Panc1 (cell line): Measurements from ENCODE around the gene AGBL1. TPM values are rescaled to one million over a fixed set of nuclear protein-coding genes. Genes with fewer than 3 reads are reported as not detected.

Experiments used
- ATAC-seq: fragments of 200-7000 bp; cut with Tn5 transposase; 2 replicates; pipeline ENCODE4 v1.9.1; 2020; ENCODE audit warnings: mild to moderate bottlenecking, moderate library complexity
- BruUV-seq: library from RNA; stranded (reverse); fragments of 400-500 nt; replicated peaks from 2 replicates; lab custom pipeline; 2021; lab: Mats Ljungman, UMichigan
- CTCF ChIA-PET: fragments of 300-600 bp; sonication (Branson Sonifier 250); formaldehyde crosslinking; loops from one replicate; lab custom pipeline; 2022; ENCODE audit warnings: antibody characterized with exemption; lab: Charles Lee
- POLR2A ChIA-PET: fragments of 300-600 bp; sonication (Branson Sonifier 250); formaldehyde crosslinking; loops from one replicate; lab custom pipeline; 2022; ENCODE audit warnings: antibody characterized with exemption; lab: Charles Lee
- DNase-seq: peaks from one replicate; pipeline ENCODE4 v3.0.0-alpha.2; 2010; ENCODE audit warnings: low read depth, low spot score
- H3K27ac ChIP-seq: 2 replicates; pipeline ENCODE4 v1.5.1; 2011; ENCODE audit warnings: mild to moderate bottlenecking, low read length, inconsistent platforms
- H3K27me3 ChIP-seq: fragments of 200-500 bp; sonication (Bioruptor generic); 2 replicates; pipeline ENCODE4 v1.6.0; 2014; ENCODE audit warnings: low read length, inconsistent platforms; ENCODE audit not compliant: control insufficient read depth, insufficient read depth
- H3K36me3 ChIP-seq: fragments of 200-500 bp; sonication (Bioruptor generic); 2 replicates; pipeline ENCODE4 v1.5.1; 2014; ENCODE audit warnings: inconsistent platforms, mild to moderate bottlenecking, low read length, moderate library complexity; ENCODE audit not compliant: control insufficient read depth, insufficient read depth
- H3K4me1 ChIP-seq: 2 replicates; pipeline ENCODE4 v1.5.1; 2011; ENCODE audit warnings: inconsistent platforms, mild to moderate bottlenecking, low read length, moderate library complexity; ENCODE audit not compliant: control insufficient read depth, insufficient read depth
- H3K4me3 ChIP-seq, 2 experiments: 2 replicates each; pipeline ENCODE4 v1.5.1; 2011 to 2012; ENCODE audit warnings: low read depth in 2 of 2, low read length in 2 of 2, mild to moderate bottlenecking in 2 of 2, inconsistent platforms in 1 of 2, moderate library complexity in 1 of 2
- H3K9me3 ChIP-seq: fragments of 200-500 bp; sonication (Bioruptor generic); 2 replicates; pipeline ENCODE4 v1.5.1; 2014; ENCODE audit warnings: low read depth, mild to moderate bottlenecking, inconsistent platforms, low read length, moderate library complexity; ENCODE audit not compliant: control insufficient read depth, insufficient read depth
- POLR2AphosphoS5 ChIP-seq: IDR thresholded peaks from 2 replicates; pipeline ENCODE4 v1.6.1; 2012; ENCODE audit warnings: mild to moderate bottlenecking, low read depth, low read length, moderate library complexity
- SIN3A ChIP-seq: IDR thresholded peaks from 2 replicates; pipeline ENCODE4 v1.6.1; 2012; ENCODE audit warnings: low read depth, mild to moderate bottlenecking, low read length, moderate library complexity, borderline replicate concordance; ENCODE audit not compliant: insufficient read depth
- TCF7L2 ChIP-seq: IDR thresholded peaks from 2 replicates; pipeline ENCODE4 v1.6.1; 2011; ENCODE audit warnings: mild to moderate bottlenecking, low read depth, low read length, inconsistent platforms
- in situ Hi-C: cut with HindIII; loops from 2 replicates; pipeline ENCODE4 v1.10.0; 2016; ENCODE audit warnings: low sequenced_read_pairs, low pct_unique_long_range_greater_than_20kb
- intact Hi-C: fragments of 100-400 bp; cut with micrococcal nuclease; formaldehyde crosslinking; loops from one replicate; pipeline ENCODE4 v1.10.0; 2022; ENCODE audit not compliant: unreplicated experiment
- total RNA-seq: library from RNA; stranded (reverse); gene quantifications from one replicate; pipeline ENCODE4 v1.2.1, GENCODE V29; 2021; ENCODE audit not compliant: unreplicated experiment
- TF ChIP-seq, protein P1 (sequence below), 2 experiments: IDR thresholded peaks; 2 replicates each; pipeline ENCODE4 v1.6.1; 2011 to 2012; ENCODE audit warnings: low read depth in 2 of 2, control low read depth in 1 of 2, low read length in 1 of 2, mild to moderate bottlenecking in 1 of 2, moderate library complexity in 1 of 2; ENCODE audit not compliant: insufficient read depth in 1 of 2
- TF ChIP-seq, protein P2 (sequence below): fragments of 450-650 bp; IDR thresholded peaks from 2 replicates; pipeline ENCODE4 v1.5.1; 2017; ENCODE audit warnings: mild to moderate bottlenecking

Gene AGBL1
- total RNA-seq, 1 experiment from 2014 or later, result not detected

DNA sequence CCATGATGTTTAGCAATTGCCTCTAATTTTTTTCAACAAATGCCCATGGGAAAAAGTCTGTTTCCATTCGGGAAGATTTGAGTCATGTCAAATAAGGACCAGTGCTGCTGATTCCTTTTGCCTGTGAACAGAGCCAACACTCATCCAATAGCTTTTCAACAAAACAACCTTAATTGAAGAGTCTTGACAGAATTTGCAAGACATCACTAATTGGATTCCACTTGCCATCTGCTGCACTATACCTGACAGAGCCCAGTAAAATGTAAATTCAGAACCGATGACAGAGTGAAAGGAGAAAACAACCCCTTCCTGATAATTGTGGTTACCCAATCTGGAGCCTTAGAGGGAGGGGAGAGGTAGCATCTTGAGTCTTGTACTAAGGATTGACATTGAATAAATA lies 426.7 kb downstream of the AGBL1 start:
- CTCF ChIA-PET, result no interaction called here
- Histone ChIP-seq H3K27ac (no peak overlapping the region), H3K4me1 (no peaks in the 10 kb centered on the region), H3K36me3 (no peaks in the 10 kb centered on the region), H3K4me3 (no peak overlapping the region), H3K9me3 (peaks cover 8% of the 10 kb centered on the region; the same call in 1 of the 2 replicates), H3K27me3 (no peaks in the 10 kb centered on the region)
- ATAC-seq (no peak), DNase-seq (no peak)
- intact Hi-C loops (no loop called here), in situ Hi-C loops (no loop called here)
- TF ChIP-seq, protein P1, sequence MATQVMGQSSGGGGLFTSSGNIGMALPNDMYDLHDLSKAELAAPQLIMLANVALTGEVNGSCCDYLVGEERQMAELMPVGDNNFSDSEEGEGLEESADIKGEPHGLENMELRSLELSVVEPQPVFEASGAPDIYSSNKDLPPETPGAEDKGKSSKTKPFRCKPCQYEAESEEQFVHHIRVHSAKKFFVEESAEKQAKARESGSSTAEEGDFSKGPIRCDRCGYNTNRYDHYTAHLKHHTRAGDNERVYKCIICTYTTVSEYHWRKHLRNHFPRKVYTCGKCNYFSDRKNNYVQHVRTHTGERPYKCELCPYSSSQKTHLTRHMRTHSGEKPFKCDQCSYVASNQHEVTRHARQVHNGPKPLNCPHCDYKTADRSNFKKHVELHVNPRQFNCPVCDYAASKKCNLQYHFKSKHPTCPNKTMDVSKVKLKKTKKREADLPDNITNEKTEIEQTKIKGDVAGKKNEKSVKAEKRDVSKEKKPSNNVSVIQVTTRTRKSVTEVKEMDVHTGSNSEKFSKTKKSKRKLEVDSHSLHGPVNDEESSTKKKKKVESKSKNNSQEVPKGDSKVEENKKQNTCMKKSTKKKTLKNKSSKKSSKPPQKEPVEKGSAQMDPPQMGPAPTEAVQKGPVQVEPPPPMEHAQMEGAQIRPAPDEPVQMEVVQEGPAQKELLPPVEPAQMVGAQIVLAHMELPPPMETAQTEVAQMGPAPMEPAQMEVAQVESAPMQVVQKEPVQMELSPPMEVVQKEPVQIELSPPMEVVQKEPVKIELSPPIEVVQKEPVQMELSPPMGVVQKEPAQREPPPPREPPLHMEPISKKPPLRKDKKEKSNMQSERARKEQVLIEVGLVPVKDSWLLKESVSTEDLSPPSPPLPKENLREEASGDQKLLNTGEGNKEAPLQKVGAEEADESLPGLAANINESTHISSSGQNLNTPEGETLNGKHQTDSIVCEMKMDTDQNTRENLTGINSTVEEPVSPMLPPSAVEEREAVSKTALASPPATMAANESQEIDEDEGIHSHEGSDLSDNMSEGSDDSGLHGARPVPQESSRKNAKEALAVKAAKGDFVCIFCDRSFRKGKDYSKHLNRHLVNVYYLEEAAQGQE (IDR thresholded peaks at IDR 0.05; ENCODE audit: insufficient read depth in 1 of 2, low read depth in 2 of 2, low read length in 1 of 2), result no peak
- no peak for TF ChIP-seq SIN3A
- TF ChIP-seq, protein P2, sequence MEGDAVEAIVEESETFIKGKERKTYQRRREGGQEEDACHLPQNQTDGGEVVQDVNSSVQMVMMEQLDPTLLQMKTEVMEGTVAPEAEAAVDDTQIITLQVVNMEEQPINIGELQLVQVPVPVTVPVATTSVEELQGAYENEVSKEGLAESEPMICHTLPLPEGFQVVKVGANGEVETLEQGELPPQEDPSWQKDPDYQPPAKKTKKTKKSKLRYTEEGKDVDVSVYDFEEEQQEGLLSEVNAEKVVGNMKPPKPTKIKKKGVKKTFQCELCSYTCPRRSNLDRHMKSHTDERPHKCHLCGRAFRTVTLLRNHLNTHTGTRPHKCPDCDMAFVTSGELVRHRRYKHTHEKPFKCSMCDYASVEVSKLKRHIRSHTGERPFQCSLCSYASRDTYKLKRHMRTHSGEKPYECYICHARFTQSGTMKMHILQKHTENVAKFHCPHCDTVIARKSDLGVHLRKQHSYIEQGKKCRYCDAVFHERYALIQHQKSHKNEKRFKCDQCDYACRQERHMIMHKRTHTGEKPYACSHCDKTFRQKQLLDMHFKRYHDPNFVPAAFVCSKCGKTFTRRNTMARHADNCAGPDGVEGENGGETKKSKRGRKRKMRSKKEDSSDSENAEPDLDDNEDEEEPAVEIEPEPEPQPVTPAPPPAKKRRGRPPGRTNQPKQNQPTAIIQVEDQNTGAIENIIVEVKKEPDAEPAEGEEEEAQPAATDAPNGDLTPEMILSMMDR, result no peak
- no peak for TF ChIP-seq TCF7L2
- TF ChIP-seq POLR2AphosphoS5, result no peak
- no TSS peak for BruUV-seq
- POLR2A ChIA-PET, result no interaction called here

DNA sequence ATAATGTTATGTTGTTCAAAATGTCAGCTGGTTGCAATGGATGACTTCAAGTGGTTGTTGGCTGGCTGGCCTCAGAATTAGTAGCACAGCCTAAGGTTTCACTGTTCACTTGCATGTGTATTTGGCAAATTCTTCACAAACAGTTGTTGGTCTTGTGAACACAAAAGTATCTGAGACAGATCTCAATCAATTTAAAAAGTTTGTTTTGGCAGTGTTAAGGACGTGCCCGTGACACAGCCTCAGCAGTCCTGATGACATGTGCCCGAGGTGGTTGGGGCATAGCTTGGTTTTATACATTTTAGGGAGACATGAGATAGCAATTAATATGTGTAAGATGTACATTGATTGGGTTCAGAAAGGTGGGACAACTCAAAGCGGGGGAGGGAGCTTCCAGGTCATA lies 436.0 kb downstream of the AGBL1 start:
- ChIA-PET POLR2A (no interaction called here), CTCF (no interaction called here)
- Histone ChIP-seq H3K4me3 (no peak overlapping the region), H3K27ac (no peak overlapping the region), H3K9me3 (no peaks in the 10 kb centered on the region), H3K4me1 (no peaks in the 10 kb centered on the region), H3K27me3 (no peaks in the 10 kb centered on the region), H3K36me3 (no peaks in the 10 kb centered on the region)
- DNase-seq (no peak), ATAC-seq (no peak)
- no TSS peak for BruUV-seq
- intact Hi-C loops, result no loop called here
- in situ Hi-C loops, result no loop called here
- no peak for TF ChIP-seq TCF7L2
- TF ChIP-seq, protein P2, result no peak
- TF ChIP-seq SIN3A, result no peak
- no peak for TF ChIP-seq POLR2AphosphoS5
- TF ChIP-seq, protein P1 (IDR thresholded peaks at IDR 0.05; ENCODE audit: insufficient read depth in 1 of 2, low read depth in 2 of 2, low read length in 1 of 2), result no peak
